Effector memory CD4-positive, alpha-beta T cell (primary cell): Measurements from ENCODE around the gene METTL18.
"Not testable (repeated sequence)": the region's sequence is repeated elsewhere in the genome, so short reads cannot be mapped to it uniquely, and the experiment has no call there.

Source experiments
- DNase-seq, 3 donors: peaks; one replicate each; pipeline ENCODE4 v3.0.0-alpha.2; 2020
- H3K27ac ChIP-seq: 2 replicates; pipeline ENCODE4 v1.7.0; 2013; ENCODE audit warnings: mild to moderate bottlenecking, low read length, moderate library complexity; ENCODE audit not compliant: insufficient read depth, poor library complexity, severe bottlenecking
- H3K27me3 ChIP-seq: replicated peaks from 2 replicates; pipeline ENCODE4 v1.7.0; 2013; ENCODE audit warnings: mild to moderate bottlenecking, low read length; ENCODE audit not compliant: insufficient read depth, control insufficient read depth, poor library complexity, severe bottlenecking
- H3K36me3 ChIP-seq: 2 replicates; pipeline ENCODE4 v1.7.0; 2013; ENCODE audit warnings: mild to moderate bottlenecking, low read length, moderate library complexity; ENCODE audit not compliant: control insufficient read depth, insufficient read depth
- H3K4me1 ChIP-seq: 2 replicates; pipeline ENCODE4 v1.7.0; 2013; ENCODE audit warnings: low read length, mild to moderate bottlenecking; ENCODE audit not compliant: control insufficient read depth, insufficient read depth, poor library complexity, severe bottlenecking
- H3K4me3 ChIP-seq: 2 replicates; pipeline ENCODE4 v1.7.0; 2013; ENCODE audit warnings: low read length, low read depth, mild to moderate bottlenecking; ENCODE audit not compliant: insufficient read depth, poor library complexity, severe bottlenecking
- H3K9me3 ChIP-seq: 2 replicates; pipeline ENCODE4 v1.7.0; 2013; ENCODE audit warnings: mild to moderate bottlenecking, low read length, moderate library complexity; ENCODE audit not compliant: control insufficient read depth

METTL18 gene

GRCh38 chr1:169814265-169814664 lies 19.6 kb upstream of the METTL18 start:
- DNase-seq = no peak
- no peaks in the 10 kb centered on the region for H3K36me3 ChIP-seq
- no peak overlapping the region for H3K4me3 ChIP-seq
- no peaks in the 10 kb centered on the region for H3K9me3 ChIP-seq
- H3K4me1 ChIP-seq = no peaks in the 10 kb centered on the region
- H3K27ac ChIP-seq = no peak overlapping the region
- no peaks in the 10 kb centered on the region for H3K27me3 ChIP-seq

- Histone ChIP-seq H3K9me3 (no peaks in the 10 kb centered on the region), H3K27ac (no peak overlapping the region), H3K36me3 (no peaks in the 10 kb centered on the region)
Measured at GRCh38 chr1:169812131-169812530, 17.4 kb upstream of the METTL18 start.

GRCh38 chr1:169811418-169812035 lies 16.8 kb upstream of the METTL18 start:
- H3K9me3 ChIP-seq, H3K27me3 ChIP-seq, H3K4me1 ChIP-seq, H3K4me3 ChIP-seq, H3K36me3 ChIP-seq, H3K27ac ChIP-seq, DNase-seq: not testable (repeated sequence)

More at GRCh38 chr1:169812131-169812530, 17.4 kb upstream of the METTL18 start:
- H3K4me3 ChIP-seq = no peak overlapping the region
- H3K4me1 ChIP-seq = no peaks in the 10 kb centered on the region
- H3K27me3 ChIP-seq = no peaks in the 10 kb centered on the region
- DNase-seq = no peak

- peak in 1 of 3 donors; percentile 8 for DNase-seq
- Histone ChIP-seq H3K36me3 (no peaks in the 10 kb centered on the region), H3K9me3 (no peaks in the 10 kb centered on the region), H3K27me3 (no peaks in the 10 kb centered on the region), H3K4me1 (no peaks in the 10 kb centered on the region), H3K4me3 (no peak overlapping the region), H3K27ac (no peak overlapping the region)
Measured at GRCh38 chr1:169809370-169810095, 14.8 kb upstream of the METTL18 start.

GRCh38 chr1:169804941-169805340 lies 10.2 kb upstream of the METTL18 start:
- H3K27me3 ChIP-seq = no peaks in the 10 kb centered on the region
- H3K27ac ChIP-seq = no peak overlapping the region
- no peak for DNase-seq
- H3K4me1 ChIP-seq = no peaks in the 10 kb centered on the region
- no peaks in the 10 kb centered on the region for H3K36me3 ChIP-seq
- no peak overlapping the region for H3K4me3 ChIP-seq
- H3K9me3 ChIP-seq = no peaks in the 10 kb centered on the region

GRCh38 chr1:169802888-169803287 lies 8.2 kb upstream of the METTL18 start:
- H3K4me3 ChIP-seq = no peak overlapping the region
- H3K27me3 ChIP-seq = no peaks in the 10 kb centered on the region
- H3K9me3 ChIP-seq = no peaks in the 10 kb centered on the region
- H3K4me1 ChIP-seq = no peaks in the 10 kb centered on the region
- DNase-seq = no peak
- no peaks in the 10 kb centered on the region for H3K36me3 ChIP-seq
- H3K27ac ChIP-seq = no peak overlapping the region

- H3K9me3 ChIP-seq = no peaks in the 10 kb centered on the region
- no peak overlapping the region for H3K4me3 ChIP-seq
- H3K36me3 ChIP-seq = no peaks in the 10 kb centered on the region
- peaks cover 9% of the 10 kb centered on the region for H3K4me1 ChIP-seq
- H3K27ac ChIP-seq = no peak overlapping the region
- DNase-seq = no peak
- no peaks in the 10 kb centered on the region for H3K27me3 ChIP-seq
Measured at GRCh38 chr1:169797281-169797680, 2.6 kb upstream of the METTL18 start.

GRCh38 chr1:169796274-169796810 lies 1.6 kb upstream of the METTL18 start:
- Histone ChIP-seq H3K27ac (no peak overlapping the region), H3K4me1 (peaks cover 9% of the 10 kb centered on the region), H3K27me3 (no peaks in the 10 kb centered on the region), H3K9me3 (no peaks in the 10 kb centered on the region), H3K36me3 (no peaks in the 10 kb centered on the region), H3K4me3 (no peak overlapping the region)
- no peak for DNase-seq

- no peak for DNase-seq
- Histone ChIP-seq H3K27me3 (no peaks in the 10 kb centered on the region), H3K36me3 (no peaks in the 10 kb centered on the region), H3K27ac (no peak overlapping the region), H3K9me3 (no peaks in the 10 kb centered on the region), H3K4me1 (peaks cover 9% of the 10 kb centered on the region), H3K4me3 (peak overlapping the region; percentile 87)
Measured at GRCh38 chr1:169795687-169796086, 980 bp upstream of the METTL18 start.

GRCh38 chr1:169793730-169794129 lies 977 bp downstream of the METTL18 start:
- no peaks in the 10 kb centered on the region for H3K27me3 ChIP-seq
- no peaks in the 10 kb centered on the region for H3K9me3 ChIP-seq
- no peak for DNase-seq
- no peaks in the 10 kb centered on the region for H3K36me3 ChIP-seq
- H3K27ac ChIP-seq = no peak overlapping the region
- H3K4me3 ChIP-seq = peak overlapping the region; percentile 87
- H3K4me1 ChIP-seq = peaks cover 9% of the 10 kb centered on the region
